DOHH2 (cell line): Measurements from ENCODE around the gene GPR161.

Source experiments
- H3F3A ChIP-seq: fragments of 200-600 bp; sonication (generic), shearing (Covaris generic); 2 replicates; pipeline ENCODE4 v1.6.0; 2016; ENCODE audit warnings: antibody characterized with exemption, mild to moderate bottlenecking; ENCODE audit not compliant: control insufficient read depth, insufficient read depth
- H3K27ac ChIP-seq: fragments of 200-600 bp; sonication (generic); 2 replicates; pipeline ENCODE4 v1.5.1; 2014; ENCODE audit warnings: low read depth, mild to moderate bottlenecking, low read length, moderate library complexity
- H3K27me3 ChIP-seq: fragments of 200-600 bp; sonication (generic); 2 replicates; pipeline ENCODE4 v1.6.1; 2014; ENCODE audit warnings: mild to moderate bottlenecking, low read length, mixed read lengths; ENCODE audit not compliant: control insufficient read depth
- H3K36me3 ChIP-seq: fragments of 200-600 bp; sonication (generic); 2 replicates; pipeline ENCODE4 v1.6.1; 2014; ENCODE audit warnings: mild to moderate bottlenecking, low read length, moderate library complexity, mixed read lengths; ENCODE audit not compliant: control insufficient read depth
- H3K4me1 ChIP-seq: fragments of 200-600 bp; sonication (generic); 2 replicates; pipeline ENCODE4 v1.6.1; 2014; ENCODE audit warnings: mild to moderate bottlenecking, low read length, mixed read lengths; ENCODE audit not compliant: control insufficient read depth
- H3K4me2 ChIP-seq: fragments of 200-600 bp; sonication (generic); 2 replicates; pipeline ENCODE4 v1.6.0; 2014; ENCODE audit warnings: mild to moderate bottlenecking, low read length, moderate library complexity
- H3K4me3 ChIP-seq: fragments of 200-600 bp; sonication (generic); 2 replicates; pipeline ENCODE4 v1.5.1; 2014; ENCODE audit warnings: mild to moderate bottlenecking, low read length, mixed read lengths
- H3K79me2 ChIP-seq: fragments of 200-600 bp; sonication (generic); 2 replicates; pipeline ENCODE4 v1.6.1; 2014; ENCODE audit warnings: mild to moderate bottlenecking, low read length, mixed read lengths; ENCODE audit not compliant: control insufficient read depth
- H3K9me2 ChIP-seq: fragments of 200-600 bp; sonication (generic); replicated peaks from 2 replicates; pipeline ENCODE4 v1.6.1; 2014; ENCODE audit warnings: mild to moderate bottlenecking, low read length, mixed read lengths; ENCODE audit not compliant: control insufficient read depth
- H3K9me3 ChIP-seq: fragments of 200-600 bp; sonication (generic); 2 replicates; pipeline ENCODE4 v1.6.1; 2014; ENCODE audit warnings: antibody characterized with exemption, low read length, mixed read lengths; ENCODE audit not compliant: control insufficient read depth, insufficient read depth
- H4K20me1 ChIP-seq: fragments of 200-600 bp; sonication (generic); 2 replicates; pipeline ENCODE4 v1.6.0; 2014; ENCODE audit warnings: low read depth, mild to moderate bottlenecking, antibody characterized with exemption, low read length, moderate library complexity; ENCODE audit not compliant: control insufficient read depth, insufficient read depth
- CTCF ChIP-seq: fragments of 200-600 bp; sonication (generic); IDR thresholded peaks from one replicate; pipeline ENCODE4 v1.5.1; 2014; ENCODE audit warnings: antibody characterized with exemption, mild to moderate bottlenecking, low read depth, low read length; ENCODE audit not compliant: poor library complexity, severe bottlenecking
- EZH2phosphoT487 ChIP-seq: fragments of 200-600 bp; sonication (generic); IDR thresholded peaks from 2 replicates; pipeline ENCODE4 v1.6.1; 2017; ENCODE audit warnings: borderline replicate concordance, mild to moderate bottlenecking, antibody characterized with exemption, low read length, moderate library complexity, mixed read lengths

GPR161 gene

GRCh38 chr1:168053681-168054080 is 83.0 kb downstream of the GPR161 start:
- H4K20me1 ChIP-seq: no peaks in the 10 kb centered on the region
- H3K4me3 ChIP-seq: no peak overlapping the region
- H3K36me3 ChIP-seq: peaks cover 4% of the 10 kb centered on the region; the same call in 1 of the 2 replicates
- H3K4me1 ChIP-seq: no peaks in the 10 kb centered on the region
- H3F3A ChIP-seq: no peaks in the 10 kb centered on the region
- TF ChIP-seq EZH2phosphoT487 (no peak), CTCF (no peak)
- H3K79me2 ChIP-seq: no peaks in the 10 kb centered on the region
- no peak overlapping the region for H3K4me2 ChIP-seq
- no peaks in the 10 kb centered on the region for H3K9me2 ChIP-seq
- no peak overlapping the region for H3K27ac ChIP-seq
- no peaks in the 10 kb centered on the region for H3K9me3 ChIP-seq
- H3K27me3 ChIP-seq: no peaks in the 10 kb centered on the region

GRCh38 chr1:168050880-168051279 is 85.8 kb downstream of the GPR161 start:
- Histone ChIP-seq H3K4me3 (no peak overlapping the region), H3K27ac (no peak overlapping the region), H3K4me2 (no peak overlapping the region), H3F3A (no peaks in the 10 kb centered on the region), H3K9me2 (no peaks in the 10 kb centered on the region), H3K79me2 (no peaks in the 10 kb centered on the region), H4K20me1 (no peaks in the 10 kb centered on the region), H3K4me1 (no peaks in the 10 kb centered on the region), H3K27me3 (no peaks in the 10 kb centered on the region), H3K9me3 (no peaks in the 10 kb centered on the region), H3K36me3 (peaks cover 7% of the 10 kb centered on the region)
- TF ChIP-seq EZH2phosphoT487: no peak
- no peak for TF ChIP-seq CTCF

- H3K36me3 ChIP-seq: peaks cover 9% of the 10 kb centered on the region
- TF ChIP-seq EZH2phosphoT487 (no peak), CTCF (no peak)
Measured at GRCh38 chr1:168050307-168050706, 86.4 kb downstream of the GPR161 start.

GRCh38 chr1:168045311-168045710 is 91.4 kb downstream of the GPR161 start:
- no peaks in the 10 kb centered on the region for H4K20me1 ChIP-seq
- no peaks in the 10 kb centered on the region for H3K79me2 ChIP-seq
- no peaks in the 10 kb centered on the region for H3K9me3 ChIP-seq
- H3F3A ChIP-seq: no peaks in the 10 kb centered on the region
- H3K27me3 ChIP-seq: no peaks in the 10 kb centered on the region
- H3K36me3 ChIP-seq: peaks cover 26% of the 10 kb centered on the region
- no peak overlapping the region for H3K27ac ChIP-seq
- TF ChIP-seq EZH2phosphoT487 (no peak), CTCF (no peak)
- H3K4me2 ChIP-seq: no peak overlapping the region
- no peak overlapping the region for H3K4me3 ChIP-seq
- no peaks in the 10 kb centered on the region for H3K9me2 ChIP-seq
- no peaks in the 10 kb centered on the region for H3K4me1 ChIP-seq

More at GRCh38 chr1:168050307-168050706, 86.4 kb downstream of the GPR161 start:
- Histone ChIP-seq H3K27ac (no peak overlapping the region), H3K9me2 (no peaks in the 10 kb centered on the region), H3K27me3 (no peaks in the 10 kb centered on the region), H3K4me2 (no peak overlapping the region), H3F3A (no peaks in the 10 kb centered on the region), H3K79me2 (no peaks in the 10 kb centered on the region), H3K4me1 (no peaks in the 10 kb centered on the region), H4K20me1 (no peaks in the 10 kb centered on the region), H3K4me3 (no peak overlapping the region), H3K9me3 (no peaks in the 10 kb centered on the region)
